Uterus (tissue), 2 donors: ENCODE measurements around the gene COL4A4.

Source experiments
- CTCF ChIP-seq, 4 experiments: fragments of 200-600 bp in 2 of 4; fragments of 450-650 bp in 2 of 4; sonication (generic) in 2 of 4; IDR thresholded peaks; one replicate each; pipeline ENCODE4 v1.5.1; 2016 to 2019; ENCODE audit warnings: antibody characterized with exemption in 4 of 4, mild to moderate bottlenecking in 2 of 4, moderate library complexity in 1 of 4
- POLR2A ChIP-seq, 2 donors: fragments of 450-650 bp; IDR thresholded peaks; one replicate each; pipeline ENCODE4 v1.6.1; 2016; ENCODE audit warnings: antibody characterized with exemption in 2 of 2, mild to moderate bottlenecking in 1 of 2, moderate library complexity in 1 of 2

GRCh38 chr2:227177592-227178336 is 13.8 kb upstream of the COL4A4 start:
- no peak for TF ChIP-seq CTCF (IDR thresholded peaks at IDR 0.05)
- TF ChIP-seq POLR2A (IDR thresholded peaks at IDR 0.05) = no peak
